ACHN (cell line): Measurements from ENCODE around the gene TMEM107.
"Not testable (repeated sequence)": the region's sequence is repeated elsewhere in the genome, so short reads cannot be mapped to it uniquely, and the experiment has no call there.

ENCODE experiments used
- DNase-seq: peaks from one replicate; pipeline ENCODE4 v3.0.0-alpha.2; 2015
- in situ Hi-C: cut with HindIII; loops from 2 replicates; pipeline ENCODE4 v1.10.0; 2017; ENCODE audit warnings: low sequenced_read_pairs, low pct_ligation_motif_present, low pct_unique_long_range_greater_than_20kb

TMEM107 gene

DNA sequence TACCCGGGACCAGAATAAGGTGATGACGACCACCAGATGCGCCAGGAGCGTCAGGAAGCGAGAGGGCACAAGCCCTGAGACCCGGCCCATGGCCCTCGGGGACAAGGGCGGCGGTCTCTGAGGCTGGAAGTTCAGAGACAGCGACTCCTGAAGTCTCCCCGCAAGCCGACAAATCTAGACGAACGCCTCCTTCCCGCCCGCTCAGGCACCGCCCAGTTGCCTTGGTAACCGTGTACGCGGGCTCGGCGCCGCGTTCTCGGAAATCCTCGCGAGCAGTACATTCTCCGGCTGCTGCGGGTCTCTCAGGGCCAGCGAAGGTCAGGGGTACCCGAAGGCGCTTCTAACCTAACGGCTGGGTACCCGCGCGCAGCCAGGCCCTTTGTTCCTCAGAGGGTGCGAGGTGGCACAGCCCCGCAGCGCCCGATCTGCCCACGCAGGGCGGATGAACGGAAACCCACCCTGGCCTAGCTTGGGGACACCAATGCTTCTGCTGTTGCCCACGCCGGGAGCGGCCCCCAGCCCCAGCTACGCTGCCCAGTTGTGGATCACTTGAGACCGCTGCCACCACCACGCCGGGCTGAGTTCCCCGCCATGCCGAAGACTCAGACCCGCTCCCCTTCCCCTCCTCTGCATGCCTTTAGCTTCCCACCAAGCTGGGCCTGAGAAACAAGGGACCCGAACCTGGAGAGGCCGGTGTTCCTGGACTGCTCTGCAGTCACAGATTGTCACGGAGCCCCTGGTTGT is at the start of gene TMEM107:
Gene TMEM107 (minus strand): TSS at position 184 of the 744 bp plus-strand sequence. CDS start 94 bp downstream, at position 90.
- in situ Hi-C loops, result no loop called here
- DNase-seq, result peak; percentile 93

DNA sequence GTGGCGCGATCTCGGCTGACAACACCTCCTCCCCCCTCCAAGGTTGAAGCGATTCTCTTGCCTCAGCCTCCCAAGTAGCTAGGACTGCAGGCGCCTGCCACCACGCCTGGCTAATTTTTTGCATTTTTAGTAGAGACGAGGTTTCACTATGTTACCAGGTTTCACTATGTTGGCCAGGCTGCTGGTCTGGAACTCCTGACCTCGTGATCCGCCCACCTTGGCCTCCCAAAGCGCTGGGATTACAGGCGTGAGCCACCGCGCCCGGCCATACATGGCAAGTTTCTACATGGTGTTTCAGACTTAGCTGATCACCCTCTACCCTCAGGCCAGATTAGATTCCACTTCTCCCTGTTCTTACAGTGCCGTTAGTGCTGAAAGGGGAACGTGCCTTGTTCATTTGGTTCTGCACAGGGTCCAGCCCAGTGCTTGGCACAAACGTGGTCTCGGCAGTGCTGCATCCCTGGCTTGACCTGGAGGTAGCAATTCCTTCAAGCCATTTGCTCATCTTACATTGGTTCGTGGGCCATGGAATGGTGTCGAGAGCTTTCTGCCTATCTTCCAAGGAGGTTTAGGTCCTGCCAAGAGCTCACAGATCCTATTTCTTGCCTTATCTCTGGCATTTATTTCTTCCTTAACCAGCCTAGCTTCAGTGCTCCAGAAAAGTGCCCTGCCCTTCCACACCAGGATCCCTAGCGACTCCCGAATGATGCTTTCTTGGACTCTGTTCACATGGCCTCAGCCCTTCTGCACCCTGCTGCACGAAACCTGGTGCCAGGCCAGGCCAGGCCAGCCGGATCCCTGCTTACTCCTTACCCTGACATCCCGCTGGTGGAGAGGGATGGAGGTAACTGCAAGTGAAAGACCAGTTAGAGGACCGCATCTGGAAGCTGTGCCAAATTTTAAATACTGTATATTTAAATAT is 49.0 kb upstream of the TMEM107 start:
- in situ Hi-C loops, result no loop called here
- DNase-seq, result no peak

DNA sequence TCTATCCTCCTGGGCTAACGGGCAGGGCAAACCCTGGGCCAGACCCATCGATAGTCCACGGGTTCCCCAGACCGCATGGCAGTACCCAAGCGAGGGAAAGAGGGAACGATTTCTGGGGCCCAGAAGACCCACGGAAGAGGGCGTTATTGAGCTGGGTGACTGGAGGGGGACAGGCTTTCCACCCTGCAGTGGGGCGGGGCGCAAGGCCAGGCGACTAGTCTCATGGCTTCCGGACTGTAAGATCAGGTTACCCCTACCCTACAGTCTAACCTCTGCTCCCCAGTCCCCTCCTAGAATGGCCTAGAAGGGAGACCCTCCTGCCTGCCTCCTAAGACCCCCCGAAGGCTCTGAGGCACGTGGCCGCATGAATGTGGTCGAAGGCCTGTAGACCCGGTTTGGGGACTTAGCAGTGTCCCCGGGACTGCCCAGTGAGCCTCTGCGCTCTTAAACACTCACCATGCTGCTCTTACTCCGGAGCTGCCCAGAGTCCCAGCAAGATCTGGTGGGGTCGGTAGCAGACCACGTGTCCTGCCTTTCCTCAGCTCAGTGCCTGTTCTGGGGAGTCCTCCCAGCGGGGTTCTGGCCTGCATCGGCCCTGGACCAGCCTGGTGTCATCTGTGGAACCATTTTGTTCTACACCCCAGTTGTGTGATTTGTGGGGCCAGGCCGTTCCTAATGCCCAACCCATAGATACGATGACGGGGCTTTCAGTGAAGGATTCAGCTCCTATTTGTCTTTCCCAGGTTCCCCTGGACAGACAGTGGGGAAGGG is 47.4 kb upstream of the TMEM107 start:
- in situ Hi-C loops, result no loop called here
- peak; percentile 74 for DNase-seq

DNA sequence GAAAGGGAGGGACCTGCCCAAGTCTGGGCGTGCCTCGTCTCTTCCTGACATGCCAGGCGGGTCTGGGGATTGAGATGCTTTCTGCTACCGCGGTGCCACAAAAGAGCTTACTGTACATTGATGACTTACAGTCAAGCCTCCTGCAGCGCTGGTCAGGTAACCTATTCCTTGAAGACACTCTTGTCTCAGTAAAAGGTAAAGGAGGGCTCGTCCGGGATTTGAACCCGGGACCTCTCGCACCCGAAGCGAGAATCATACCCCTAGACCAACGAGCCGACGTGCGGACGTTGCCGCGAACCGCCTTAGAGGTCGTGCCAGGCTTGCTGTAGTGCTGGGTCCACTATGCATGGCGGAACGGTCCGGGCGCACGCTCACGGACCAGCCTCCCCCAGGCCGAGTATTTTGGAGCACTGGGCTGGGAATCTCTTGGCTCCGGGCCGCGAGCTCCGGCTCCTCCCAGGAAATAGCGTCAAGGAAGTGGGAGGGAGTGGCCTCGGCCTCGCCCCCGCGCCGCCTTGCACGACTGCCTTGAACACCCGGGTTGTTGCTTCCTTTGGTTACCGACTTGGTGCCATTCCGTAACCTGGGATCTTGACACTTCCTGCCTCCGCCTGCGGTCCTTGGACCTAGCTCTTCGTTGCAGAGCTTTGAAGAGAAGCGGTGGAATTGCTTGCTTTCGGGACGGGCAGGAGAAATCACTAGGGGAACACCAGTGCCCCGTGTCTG is 46.6 kb upstream of the TMEM107 start:
- in situ Hi-C loops, result no loop called here
- peak; percentile 93 for DNase-seq

DNA sequence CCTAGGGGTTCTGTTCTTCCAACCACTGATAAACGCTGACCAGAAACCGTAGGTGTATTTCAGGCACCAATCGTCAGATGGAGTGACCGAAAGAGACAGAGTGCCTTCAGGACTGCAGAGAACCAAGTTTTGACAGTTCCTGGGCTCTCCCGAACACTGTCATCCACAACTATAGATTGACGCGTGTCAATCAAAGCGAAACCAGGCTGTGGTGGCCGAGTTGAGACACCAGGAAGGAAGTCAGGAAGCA is 46.1 kb upstream of the TMEM107 start:
- no peak for DNase-seq
- in situ Hi-C loops, result no loop called here

DNA sequence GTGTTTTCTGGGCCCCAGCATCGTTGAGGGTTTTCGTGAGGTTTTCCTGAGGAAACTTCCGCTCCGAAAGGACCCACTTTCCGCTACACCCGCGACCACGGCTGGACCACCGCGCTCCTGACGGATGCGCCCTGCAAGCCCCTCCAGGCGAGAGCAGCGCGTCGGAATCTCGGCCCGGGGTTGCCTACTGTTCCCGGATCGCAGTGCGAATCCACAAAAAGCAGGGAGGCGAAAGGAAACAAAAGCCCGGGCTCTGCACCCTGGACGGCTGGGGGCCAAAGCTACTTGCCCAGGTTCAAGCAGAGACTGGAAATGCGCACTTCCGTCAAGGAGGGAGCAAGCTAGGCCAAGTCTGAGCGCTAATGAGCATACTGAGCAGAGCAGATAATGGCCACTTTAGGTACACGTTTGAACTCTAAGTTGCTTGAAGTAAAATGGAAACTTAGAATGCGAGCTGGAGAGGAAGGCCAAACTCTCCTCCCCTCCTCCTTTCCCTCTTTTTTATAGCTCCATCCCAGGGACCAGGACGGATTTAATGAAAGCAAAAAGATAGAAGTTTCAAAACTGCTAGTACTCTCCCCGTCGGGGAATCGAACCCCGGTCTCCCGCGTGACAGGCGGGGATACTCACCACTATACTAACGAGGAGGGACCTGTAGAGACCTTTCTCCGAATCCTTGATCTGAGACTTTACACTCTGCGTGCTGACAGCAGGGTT is 45.6 kb upstream of the TMEM107 start:
- in situ Hi-C loops, result no loop called here
- DNase-seq, result peak; percentile 92

DNA sequence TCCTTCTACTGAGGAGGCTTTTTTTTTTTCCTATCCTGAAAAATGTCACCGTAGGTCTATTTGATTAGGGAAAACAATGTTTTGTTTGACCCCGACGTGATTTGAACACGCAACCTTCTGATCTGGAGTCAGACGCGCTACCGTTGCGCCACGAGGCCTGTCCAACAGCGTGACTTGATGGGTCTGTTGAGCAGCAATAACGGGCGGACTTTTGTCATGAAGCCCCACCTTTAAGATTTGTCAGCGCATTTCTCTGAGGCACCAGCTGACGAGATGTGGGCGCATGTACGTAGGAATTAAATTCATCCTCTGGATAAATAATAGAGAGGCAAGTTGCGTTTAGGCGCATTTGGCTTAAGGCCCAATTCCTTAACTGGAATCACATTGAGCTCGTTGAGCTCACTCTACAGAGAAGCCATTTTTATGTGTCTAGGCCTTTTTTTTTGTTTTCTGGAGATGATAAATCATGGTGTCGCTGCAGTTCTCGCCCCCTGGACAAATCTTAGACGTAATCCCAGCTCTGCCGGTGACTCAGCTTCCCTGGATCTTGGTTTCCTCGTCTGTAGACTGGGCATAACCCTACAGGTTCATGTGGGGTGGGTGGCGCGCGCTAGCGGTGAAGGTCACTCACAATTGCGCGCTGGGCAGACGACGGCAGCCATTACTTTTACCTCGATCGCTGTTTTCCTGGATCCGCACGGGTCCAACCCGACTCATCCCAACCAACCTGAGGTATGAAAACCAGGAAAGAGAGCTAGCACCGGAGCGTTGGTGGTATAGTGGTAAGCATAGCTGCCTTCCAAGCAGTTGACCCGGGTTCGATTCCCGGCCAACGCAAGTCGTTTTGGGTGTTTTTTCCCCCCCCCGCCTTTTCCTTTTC is 44.8 kb upstream of the TMEM107 start:
- in situ Hi-C loops, result no loop called here
- peak; percentile 93 for DNase-seq

DNA sequence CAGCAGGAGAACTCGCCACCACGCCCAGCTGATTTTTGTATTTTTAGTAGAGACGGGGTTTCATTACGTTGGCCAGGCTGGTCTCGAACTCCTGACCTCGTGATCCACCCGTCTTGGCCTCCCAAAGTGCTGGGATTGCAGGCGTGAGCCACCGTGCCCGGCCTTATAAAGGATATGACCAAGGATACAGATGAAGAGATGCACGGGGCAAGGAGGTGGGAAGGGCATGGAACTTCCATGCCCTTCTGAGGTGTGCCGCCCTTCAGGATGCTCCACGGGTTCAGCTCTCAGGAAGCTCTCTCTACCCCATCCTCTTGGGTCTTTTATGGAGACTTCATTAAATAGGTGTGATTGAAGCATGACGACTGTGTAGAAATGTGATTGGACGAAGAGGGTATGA is 37.8 kb upstream of the TMEM107 start:
- in situ Hi-C loops, DNase-seq: not testable (repeated sequence)

DNA sequence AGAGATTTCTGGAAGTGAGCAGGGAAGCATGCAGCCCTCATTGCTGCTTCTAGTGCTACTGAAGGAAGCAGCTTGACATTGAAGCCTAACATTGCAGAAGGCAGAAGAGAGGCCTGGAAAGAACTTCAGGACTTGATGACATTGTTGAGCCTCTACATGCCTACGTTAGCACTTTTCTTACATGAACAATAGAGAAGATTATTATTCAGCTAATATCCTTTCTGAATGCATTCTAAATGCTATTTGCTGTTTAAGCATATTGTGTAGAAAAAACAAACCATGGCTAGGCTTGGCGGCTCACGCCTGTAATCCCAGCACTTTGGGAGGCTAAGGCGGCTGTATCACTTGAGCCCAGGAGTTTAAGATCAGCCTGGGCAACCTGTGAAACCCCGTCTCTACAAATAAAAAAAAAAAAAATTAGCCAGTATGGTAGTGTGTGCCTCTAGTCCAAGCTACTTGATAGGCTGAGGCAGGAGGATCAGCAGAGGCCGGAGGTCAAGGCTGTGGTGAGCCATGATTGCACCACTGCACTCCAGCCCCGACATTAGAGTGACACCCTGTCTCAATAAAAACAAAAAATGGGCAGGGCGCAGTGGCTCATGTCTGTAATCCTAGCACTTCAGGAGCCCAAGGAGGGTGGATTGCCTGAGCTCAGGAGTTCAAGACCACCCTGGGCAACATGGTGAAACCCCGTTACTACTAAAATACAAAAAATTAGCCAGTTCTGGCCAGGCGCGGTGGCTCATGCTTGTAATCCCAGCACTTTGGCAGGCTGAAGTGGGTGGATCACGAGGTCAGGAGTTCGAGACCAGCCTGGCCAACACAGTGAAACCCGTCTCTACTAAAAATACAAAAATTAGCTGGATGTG is 36.4 kb upstream of the TMEM107 start:
- in situ Hi-C loops, result no loop called here
- no peak for DNase-seq

DNA sequence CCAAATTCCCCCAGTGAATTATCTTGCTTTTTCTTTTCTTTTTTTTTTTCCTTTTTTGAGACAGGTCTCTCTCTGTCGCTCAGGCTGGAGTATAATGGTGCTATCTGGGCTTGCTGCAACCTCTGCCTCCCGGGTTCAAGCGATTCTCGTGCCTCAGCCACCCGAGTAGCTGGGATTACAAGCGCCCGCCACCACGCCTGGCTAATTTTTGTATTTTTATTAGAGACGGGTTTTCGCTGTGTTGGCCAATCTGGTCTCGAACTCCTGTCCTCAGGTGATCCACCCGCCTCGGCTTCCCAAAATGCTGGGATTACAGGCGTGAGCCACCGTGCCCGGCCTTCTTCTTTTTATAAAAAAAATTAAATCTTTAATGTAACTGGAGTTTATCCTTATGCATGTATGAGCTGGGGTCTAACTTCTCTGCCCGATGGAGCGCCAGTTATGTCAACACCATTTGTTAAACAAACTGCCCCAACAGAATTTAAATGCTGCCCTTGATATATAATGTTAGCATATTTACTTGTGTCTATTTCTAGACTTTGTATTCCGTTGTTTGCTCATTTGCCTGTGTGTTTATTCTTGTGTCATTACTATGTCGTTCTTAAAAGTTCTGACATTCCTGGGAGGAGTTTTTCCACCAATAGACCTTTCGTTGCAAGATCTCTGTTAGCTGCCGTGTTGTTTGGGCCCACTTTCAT is 34.7 kb upstream of the TMEM107 start:
- in situ Hi-C loops, result no loop called here
- DNase-seq, result peak; percentile 22

DNA sequence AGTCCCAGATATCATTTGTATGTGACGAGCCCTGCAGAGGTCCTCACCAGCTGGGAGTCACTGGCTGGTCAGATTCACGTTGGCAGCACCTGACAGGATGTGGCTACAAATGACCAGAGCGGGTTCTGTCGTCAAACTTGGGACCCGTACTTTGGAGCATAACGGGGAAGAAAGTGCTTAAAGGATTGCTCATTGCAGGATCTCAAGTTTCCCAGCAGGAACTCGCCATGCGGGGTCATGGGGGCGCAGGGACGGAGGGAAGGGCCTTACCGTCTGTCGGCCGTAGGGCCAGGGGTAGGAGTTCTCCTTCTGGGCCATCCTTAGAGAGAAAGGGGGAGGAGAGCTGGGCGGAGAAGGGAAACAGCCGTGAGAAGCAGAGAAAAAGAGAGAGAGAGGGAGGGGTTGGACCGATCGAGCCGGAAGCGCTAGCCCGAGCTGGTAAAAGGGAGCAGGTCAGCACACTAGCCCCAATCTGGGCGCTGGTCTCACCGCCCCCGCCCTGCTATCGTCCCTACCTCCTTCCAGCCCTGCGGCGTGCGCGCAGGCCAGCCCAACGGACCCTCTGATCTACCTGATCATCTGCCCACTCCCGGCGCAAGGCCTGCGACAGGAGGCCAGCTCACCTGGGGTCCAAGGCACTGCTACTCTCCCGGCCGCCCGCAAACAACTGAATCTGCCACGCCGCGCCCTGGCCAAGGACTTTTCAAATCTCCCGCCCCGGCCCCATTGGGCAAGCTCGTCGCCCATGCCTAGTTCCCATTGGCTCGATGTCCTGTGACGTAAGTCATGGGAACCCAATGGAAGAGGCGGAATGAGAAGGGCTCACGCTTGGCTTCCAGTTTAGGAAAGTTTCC is 34.0 kb upstream of the TMEM107 start, which contains the start of gene AURKB:
Gene AURKB (minus strand): TSS at position 669 of the 854 bp plus-strand sequence. CDS start 351 bp downstream, at position 318.
- peak; percentile 98 for DNase-seq
- in situ Hi-C loops, result no loop called here

DNA sequence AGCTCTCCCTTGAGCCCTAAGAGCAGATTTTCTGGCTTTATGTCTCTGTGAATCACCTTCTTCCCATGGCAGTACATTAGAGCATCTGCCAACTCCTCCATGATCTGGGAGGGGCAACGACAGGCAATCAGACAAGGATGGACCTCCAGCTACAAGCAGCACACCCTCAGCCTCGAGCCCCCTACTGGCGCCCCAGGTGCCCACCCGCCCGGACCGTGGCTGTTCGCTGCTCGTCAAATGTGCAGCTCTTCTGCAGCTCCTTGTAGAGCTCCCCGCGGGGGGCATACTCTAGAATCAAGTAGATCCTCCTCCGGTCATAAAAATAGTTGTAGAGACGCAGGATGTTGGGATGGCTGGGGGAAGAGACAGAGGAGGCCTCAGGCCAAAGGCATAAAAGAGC is 30.4 kb upstream of the TMEM107 start:
- no peak for DNase-seq
- in situ Hi-C loops, result no loop called here

DNA sequence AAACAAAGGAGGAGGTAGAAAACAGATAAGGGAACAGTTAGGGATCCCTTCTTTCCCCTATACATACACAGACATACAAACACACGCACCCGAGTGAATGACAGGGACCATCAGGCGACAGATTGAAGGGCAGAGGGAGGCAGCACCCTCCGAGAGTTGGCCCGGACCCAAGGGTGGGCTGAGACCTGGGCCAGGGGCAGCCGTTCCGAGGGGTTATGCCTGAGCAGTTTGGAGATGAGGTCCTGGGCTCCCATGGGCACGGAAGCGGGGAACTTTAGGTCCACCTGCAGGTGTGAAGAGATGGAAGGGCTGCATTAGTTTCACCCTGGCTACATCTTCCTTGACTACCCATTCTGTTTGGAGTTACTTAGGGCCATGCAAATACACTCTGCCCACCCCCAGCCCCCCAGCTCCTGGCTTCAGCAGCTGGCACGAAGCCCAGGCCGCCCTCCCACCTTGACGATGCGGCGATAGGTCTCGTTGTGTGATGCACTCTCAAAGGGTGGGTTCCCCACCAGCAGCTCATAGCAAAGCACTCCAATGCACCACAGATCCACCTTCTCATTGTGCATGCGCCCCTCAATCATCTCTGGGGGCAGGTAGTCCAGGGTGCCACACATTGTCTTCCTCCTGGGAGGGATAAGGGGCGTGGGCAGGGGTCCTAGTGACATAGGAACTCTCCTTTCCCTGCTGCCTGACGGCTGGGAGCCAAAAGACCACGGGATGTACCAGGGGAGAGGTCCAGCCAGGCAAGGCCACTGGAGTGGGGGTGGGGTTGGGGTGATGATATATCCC is 28.8 kb upstream of the TMEM107 start:
- in situ Hi-C loops, result no loop called here
- DNase-seq, result no peak
